Thymus (tissue), 14 donors: Measurements from ENCODE around the gene COL19A1. TPM values are rescaled to one million over a fixed set of nuclear protein-coding genes. Genes with fewer than 3 reads are reported as not detected.
"Not testable (repeated sequence)": the region's sequence is repeated elsewhere in the genome, so short reads cannot be mapped to it uniquely, and the experiment has no call there.

Source experiments
- DNase-seq, 9 donors: peaks; one replicate each; pipeline ENCODE4 v3.0.0-alpha.2; 2013; ENCODE audit warnings: low spot score in 9 of 9, low read depth in 6 of 9, missing footprints in 1 of 9
- H3K27ac ChIP-seq, 2 donors: one replicate each; pipeline ENCODE4 v1.5.1; 2013; ENCODE audit warnings: control low read depth in 1 of 2, low read depth in 1 of 2, low read length in 1 of 2, mild to moderate bottlenecking in 1 of 2, moderate library complexity in 1 of 2
- H3K27me3 ChIP-seq, 2 donors: one replicate each; pipeline ENCODE4 v1.5.1; 2013; ENCODE audit warnings: low read length in 1 of 2; ENCODE audit not compliant: control insufficient read depth in 2 of 2, insufficient read depth in 1 of 2
- H3K36me3 ChIP-seq, 2 donors: one replicate each; pipeline ENCODE4 v1.5.1; 2013; ENCODE audit warnings: low read length in 1 of 2, mild to moderate bottlenecking in 1 of 2, moderate library complexity in 1 of 2; ENCODE audit not compliant: control insufficient read depth in 2 of 2, insufficient read depth in 2 of 2
- H3K4me1 ChIP-seq, 2 donors: one replicate each; pipeline ENCODE4 v1.5.1; 2013; ENCODE audit warnings: low read length in 2 of 2; ENCODE audit not compliant: control insufficient read depth in 2 of 2, insufficient read depth in 2 of 2
- H3K4me3 ChIP-seq, 2 donors: one replicate each; pipeline ENCODE4 v1.5.1; 2013; ENCODE audit warnings: low read length in 2 of 2, control low read depth in 1 of 2, mild to moderate bottlenecking in 1 of 2
- H3K9me3 ChIP-seq, 2 donors: one replicate each; pipeline ENCODE4 v1.5.1; 2013; ENCODE audit warnings: low read length in 1 of 2, mild to moderate bottlenecking in 1 of 2; ENCODE audit not compliant: control insufficient read depth in 2 of 2, insufficient read depth in 1 of 2
- WGBS: extraction: QIAGEN DNeasy Blood & Tissue Kit; methylation state at CpG from one replicate; pipeline ENCODE4 v1.1.7; 2013; 5-methylcytosine and 5-hydroxymethylcytosine counted together
- long read RNA-seq, 10 donors: transcript quantifications; one replicate each; lab custom pipeline, GENCODE V29; 2026
- polyA plus RNA-seq: library from polyadenylated mRNA; stranded (reverse); fragments of 200-250 nt; gene quantifications from one replicate; pipeline ENCODE4 v1.2.3, GENCODE V29; 2013
- total RNA-seq: library from RNA; stranded (reverse); fragments of 120-200 nt; gene quantifications from one replicate; pipeline ENCODE4 v1.2.4, GENCODE V29; 2013
- donor health status: healthy.

The COL19A1 gene
- 8.7 TPM for total RNA-seq
- 0.34 TPM for polyA plus RNA-seq
- long read RNA-seq, donor 1, result 0 reads
- long read RNA-seq, donor 2, result 0 reads
- long read RNA-seq, donor 3, result 0 reads
- long read RNA-seq, donor 4, result 0 reads
- long read RNA-seq, donor 5, partial matches to known transcripts, result 0 of 2 reads
- long read RNA-seq, donor 5, other reads (novel, unspliced or antisense), result 0 of 2 reads
- long read RNA-seq, donor 6, result 0 reads
- long read RNA-seq, donor 7, partial matches to known transcripts, result 0 of 2 reads
- long read RNA-seq, donor 7, other reads (novel, unspliced or antisense), result 0 of 2 reads
- long read RNA-seq, donor 8, result 0 reads
- long read RNA-seq, donor 9, result 0 reads
- long read RNA-seq, donor 10, result 0 reads

GRCh38 chr6:69866351-69866769 lies at the start of gene COL19A1:
Gene COL19A1, plus strand, starts transcription at chr6:69866556. Its CDS starts 13,012 bp downstream, at chr6:69879568.
- peak within 1 kb of the TSS in 1 of 2 donors; percentile 60 for H3K27ac ChIP-seq
- no peaks in the 10 kb centered on the region for H3K9me3 ChIP-seq
- H3K4me3 ChIP-seq, result peak within 1 kb of the TSS; percentile 28 to 51
- DNase-seq, result peak in 2 of 9 donors; percentile 13 to 28
- H3K4me1 ChIP-seq, result peaks cover 0 to 9% of the 10 kb centered on the region in 2 donors
- no peaks in the 10 kb centered on the region for H3K36me3 ChIP-seq
- WGBS, result 4% methylated on average over 19 of the region's 19 CpGs
- H3K27me3 ChIP-seq, result peaks cover 23 to 51% of the 10 kb centered on the region in 2 donors

DNA sequence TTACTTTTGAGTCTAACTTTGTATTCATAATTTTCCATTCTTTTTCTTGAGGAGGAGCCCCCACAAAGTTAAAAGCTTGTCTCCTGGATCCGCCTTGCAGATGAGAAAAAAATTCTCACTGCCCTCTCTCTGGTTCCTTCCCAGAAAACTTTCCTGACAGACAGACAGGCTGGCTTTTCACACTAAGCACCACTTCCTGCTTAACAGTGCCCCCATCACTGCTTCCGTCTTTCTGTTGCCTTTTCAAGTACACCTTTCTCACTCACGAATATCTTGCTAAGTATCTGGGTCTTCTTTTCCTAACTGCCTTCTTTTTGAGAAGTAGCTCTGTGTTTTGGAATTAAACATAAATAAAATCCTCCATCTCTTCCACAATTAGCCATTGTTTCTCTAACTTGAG lies 49.8 kb upstream of the COL19A1 start:
- H3K4me3 ChIP-seq, result no peak overlapping the region
- DNase-seq, result peak in 3 of 9 donors; percentile 23 to 67 (median 46)
- no peaks in the 10 kb centered on the region for H3K27me3 ChIP-seq
- no peaks in the 10 kb centered on the region for H3K36me3 ChIP-seq
- H3K9me3 ChIP-seq, result no peaks in the 10 kb centered on the region
- H3K27ac ChIP-seq, result peak overlapping the region in 1 of 2 donors; percentile 67
- 59% methylated on average over 3 of the region's 3 CpGs for WGBS
- H3K4me1 ChIP-seq, result peaks cover 9 to 20% of the 10 kb centered on the region in 2 donors

DNA sequence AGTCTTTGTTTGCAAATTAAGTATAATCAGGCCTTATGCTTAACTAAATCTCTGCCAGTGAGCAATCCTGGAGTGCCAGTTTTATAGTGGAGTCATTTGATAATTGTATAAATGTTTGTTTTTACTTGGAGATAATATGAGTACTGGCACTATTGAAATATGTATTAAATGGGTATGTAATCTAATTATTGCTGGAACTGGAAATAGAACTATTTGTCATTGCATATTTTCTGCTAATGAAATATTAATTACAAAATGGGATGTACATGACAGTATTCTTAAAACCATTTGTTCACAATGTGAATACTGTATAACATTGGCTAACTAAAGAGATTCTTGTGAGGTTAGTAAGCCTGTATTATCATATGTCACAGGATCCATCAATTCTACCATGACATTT lies 49.0 kb upstream of the COL19A1 start:
- no peaks in the 10 kb centered on the region for H3K9me3 ChIP-seq
- H3K27me3 ChIP-seq, result no peaks in the 10 kb centered on the region
- no peaks in the 10 kb centered on the region for H3K36me3 ChIP-seq
- DNase-seq, result no peak
- no peak overlapping the region for H3K27ac ChIP-seq
- peaks cover 9 to 20% of the 10 kb centered on the region in 2 donors for H3K4me1 ChIP-seq
- no peak overlapping the region for H3K4me3 ChIP-seq

GRCh38 chr6:69818223-69818930 lies 48.0 kb upstream of the COL19A1 start:
- no peaks in the 10 kb centered on the region for H3K9me3 ChIP-seq
- no peak overlapping the region for H3K4me3 ChIP-seq
- H3K27ac ChIP-seq, result no peak overlapping the region
- no peaks in the 10 kb centered on the region for H3K27me3 ChIP-seq
- DNase-seq, result no peak
- WGBS, result 97% methylated on average over 2 of the region's 2 CpGs
- H3K36me3 ChIP-seq, result no peaks in the 10 kb centered on the region
- peaks cover 9 to 17% of the 10 kb centered on the region in 2 donors for H3K4me1 ChIP-seq

DNA sequence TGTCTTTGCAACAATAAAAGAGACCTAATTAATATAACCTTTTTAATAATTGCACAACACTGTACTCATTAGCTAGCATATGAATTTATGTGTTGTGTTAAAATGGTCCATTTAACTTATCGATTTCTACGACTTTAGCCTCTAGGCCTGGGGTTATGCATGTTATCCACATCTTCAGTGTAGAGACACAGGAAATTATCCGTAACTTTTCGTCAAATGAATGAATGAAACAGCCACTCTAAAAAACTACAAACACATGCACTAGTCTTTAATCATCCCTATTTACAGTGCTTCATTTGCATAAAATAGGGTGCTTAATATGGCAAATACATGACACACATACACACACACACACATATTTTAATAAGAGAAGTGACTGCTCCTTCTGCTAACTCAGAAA lies 47.2 kb upstream of the COL19A1 start:
- Histone ChIP-seq H3K4me3 (no peak overlapping the region), H3K4me1 (peaks cover 9 to 13% of the 10 kb centered on the region in 2 donors), H3K9me3 (no peaks in the 10 kb centered on the region), H3K27me3 (no peaks in the 10 kb centered on the region), H3K36me3 (no peaks in the 10 kb centered on the region), H3K27ac (no peak overlapping the region)
- no peak for DNase-seq
- WGBS, result 90% methylated on average over 4 of the region's 4 CpGs

DNA sequence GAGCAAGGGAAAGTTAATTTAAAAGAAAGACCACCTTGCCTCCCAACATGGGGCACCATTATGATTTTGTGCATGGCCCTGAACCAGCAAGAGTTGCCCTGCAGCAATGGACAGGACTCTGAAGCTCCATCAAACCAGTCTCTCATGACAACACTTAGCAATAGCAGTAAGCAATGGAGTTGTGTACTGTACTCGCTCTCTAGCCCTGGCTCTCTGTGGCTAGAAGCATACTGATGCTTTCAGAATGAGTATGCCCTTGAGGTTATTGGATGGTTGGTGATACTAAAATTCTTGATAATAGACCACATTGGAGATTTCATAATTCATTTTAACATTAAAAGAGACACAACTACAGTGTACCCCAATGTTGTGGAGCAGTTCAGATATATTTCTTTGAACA lies 46.3 kb upstream of the COL19A1 start:
- Histone ChIP-seq H3K4me3 (no peak overlapping the region), H3K27ac (no peak overlapping the region), H3K4me1 (peaks cover 9 to 11% of the 10 kb centered on the region in 2 donors), H3K36me3 (no peaks in the 10 kb centered on the region), H3K27me3 (no peaks in the 10 kb centered on the region), H3K9me3 (no peaks in the 10 kb centered on the region)
- 98% methylated on average over 1 of the region's 1 CpG for WGBS
- DNase-seq, result no peak

DNA sequence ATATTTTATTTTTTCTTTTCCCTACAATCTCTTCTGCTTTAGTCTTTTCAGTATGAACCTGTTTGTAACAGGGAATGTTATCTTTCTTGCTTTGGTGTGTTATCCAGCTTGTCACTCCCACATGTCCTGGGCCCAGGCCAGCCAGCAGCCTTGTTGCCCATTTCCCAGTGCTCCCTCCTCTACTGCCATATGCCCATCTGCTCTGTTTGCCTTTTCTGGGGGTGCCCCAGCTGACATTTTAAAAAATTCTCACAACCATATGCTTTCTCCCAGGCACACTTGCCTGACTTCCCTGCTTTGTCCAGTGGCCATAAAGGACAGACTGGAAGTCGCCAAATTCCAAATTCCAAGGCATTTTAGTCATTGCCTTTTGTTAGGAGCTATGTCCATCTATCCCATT lies 45.9 kb upstream of the COL19A1 start:
- WGBS, result 95% methylated on average over 1 of the region's 1 CpG
- peaks cover 6 to 11% of the 10 kb centered on the region in 2 donors for H3K4me1 ChIP-seq
- H3K27me3 ChIP-seq, result no peaks in the 10 kb centered on the region
- H3K4me3 ChIP-seq, result no peak overlapping the region
- no peak for DNase-seq
- no peaks in the 10 kb centered on the region for H3K36me3 ChIP-seq
- H3K9me3 ChIP-seq, result no peaks in the 10 kb centered on the region
- no peak overlapping the region for H3K27ac ChIP-seq

DNA sequence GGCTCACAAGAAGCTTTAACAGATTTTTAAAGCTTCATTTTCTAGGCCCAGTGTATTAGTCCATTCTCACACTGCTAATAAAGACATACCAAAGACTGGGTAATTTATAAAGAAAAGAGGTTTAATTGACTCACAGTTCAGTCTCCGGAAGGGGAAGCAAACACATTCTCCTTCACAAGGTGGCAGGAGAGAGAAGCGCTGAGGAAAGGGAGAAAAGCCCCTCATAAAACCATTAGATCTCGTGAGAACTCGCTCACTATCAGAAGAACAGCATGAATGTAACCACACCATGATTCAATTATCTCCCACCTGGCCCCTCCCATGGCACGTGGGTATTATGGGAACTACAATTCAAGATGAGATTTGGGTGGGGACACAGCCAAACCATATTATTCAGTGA lies 42.0 kb upstream of the COL19A1 start:
- not testable (repeated sequence) for H3K4me3 ChIP-seq, H3K27me3 ChIP-seq, H3K4me1 ChIP-seq, H3K27ac ChIP-seq, H3K9me3 ChIP-seq, DNase-seq, H3K36me3 ChIP-seq
- WGBS, result 92% methylated on average over 5 of the region's 5 CpGs

GRCh38 chr6:69825904-69826303 lies 40.5 kb upstream of the COL19A1 start:
- H3K36me3 ChIP-seq, result no peaks in the 10 kb centered on the region
- WGBS, result 92% methylated on average over 1 of the region's 1 CpG
- DNase-seq, result no peak
- no peak overlapping the region for H3K4me3 ChIP-seq
- H3K4me1 ChIP-seq, result no peaks in the 10 kb centered on the region
- H3K9me3 ChIP-seq, result no peaks in the 10 kb centered on the region
- no peak overlapping the region for H3K27ac ChIP-seq
- no peaks in the 10 kb centered on the region for H3K27me3 ChIP-seq
